Renal pelvis (tissue), 4 donors: ENCODE results near the gene ALK. TPM values are rescaled to one million over a fixed set of nuclear protein-coding genes. Genes with fewer than 3 reads are reported as not detected.

ENCODE experiments used
- DNase-seq: peaks from one replicate; pipeline ENCODE4 v3.0.0-alpha.2; 2013
- polyA plus RNA-seq, 3 donors: library from polyadenylated mRNA; unstranded; fragments of 120-200 nt; gene quantifications; one replicate each; pipeline ENCODE4 v1.2.1, GENCODE V29; 2013; ENCODE audit not compliant: insufficient read length in 3 of 3

Gene ALK
- polyA plus RNA-seq, 3 donors, result 0.22 to 0.55 (median 0.36) TPM

GRCh38 chr2:29796446-29796845, 124.9 kb downstream of the ALK start:
- no peak for DNase-seq

- no peak for DNase-seq
Measured at GRCh38 chr2:29789911-29790485, 131.4 kb downstream of the ALK start.

GRCh38 chr2:29787473-29788465, 133.6 kb downstream of the ALK start:
- DNase-seq, result no peak

- no peak for DNase-seq
Measured at GRCh38 chr2:29786361-29786760, 135.0 kb downstream of the ALK start.

GRCh38 chr2:29783666-29784065, 137.7 kb downstream of the ALK start:
- no peak for DNase-seq

- DNase-seq, result peak; percentile 68
Measured at GRCh38 chr2:29782549-29783458, 138.6 kb downstream of the ALK start.

- no peak for DNase-seq
Measured at GRCh38 chr2:29782087-29782486, 139.3 kb downstream of the ALK start.

GRCh38 chr2:29780906-29781305, 140.5 kb downstream of the ALK start:
- DNase-seq, result no peak

GRCh38 chr2:29777161-29777560, 144.2 kb downstream of the ALK start:
- no peak for DNase-seq

GRCh38 chr2:29776406-29776805, 145.0 kb downstream of the ALK start:
- DNase-seq, result no peak

- DNase-seq, result no peak
Measured at GRCh38 chr2:29775937-29776336, 145.4 kb downstream of the ALK start.

GRCh38 chr2:29774624-29775023, 146.8 kb downstream of the ALK start:
- no peak for DNase-seq

- DNase-seq, result no peak
Measured at GRCh38 chr2:29770846-29771245, 150.5 kb downstream of the ALK start.

- DNase-seq, result no peak
Measured at GRCh38 chr2:29769847-29770246, 151.5 kb downstream of the ALK start.

- DNase-seq, result no peak
Measured at GRCh38 chr2:29767606-29768335, 153.6 kb downstream of the ALK start.

- DNase-seq, result no peak
Measured at GRCh38 chr2:29766191-29766590, 155.2 kb downstream of the ALK start.

GRCh38 chr2:29765721-29766120, 155.7 kb downstream of the ALK start:
- DNase-seq, result no peak

GRCh38 chr2:29763371-29763770, 158.0 kb downstream of the ALK start:
- peak; percentile 76 for DNase-seq

- DNase-seq, result no peak
Measured at GRCh38 chr2:29762239-29762638, 159.1 kb downstream of the ALK start.

- DNase-seq, result no peak
Measured at GRCh38 chr2:29761278-29761677, 160.1 kb downstream of the ALK start.

- DNase-seq, result no peak
Measured at GRCh38 chr2:29760008-29760407, 161.4 kb downstream of the ALK start.

- no peak for DNase-seq
Measured at GRCh38 chr2:29759360-29759759, 162.0 kb downstream of the ALK start.
